ENCODE measurements around the gene LMBR1. TPM values are rescaled to one million over a fixed set of nuclear protein-coding genes. Genes with fewer than 3 reads are reported as not detected.

Gene LMBR1
- total and polyA plus RNA-seq, 2 donors (not counting 1 experiment from before 2014, with no cell fraction given): 30.8 to 41.6 TPM

- Histone ChIP-seq H3K4me2 (ENCODE audit: extremely low read depth, insufficient read depth, low read length) (no peak overlapping the region), H3K36me3 (ENCODE audit: control insufficient read depth, insufficient read depth, low read length) (no peaks in the 10 kb centered on the region), H2AFZ (ENCODE audit: low read length) (no peak overlapping the region), H3K79me2 (ENCODE audit: control insufficient read depth, insufficient read depth, low read length) (no peaks in the 10 kb centered on the region), H3K4me1 (ENCODE audit: control insufficient read depth, extremely low read depth, insufficient read depth, low read length) (no peaks in the 10 kb centered on the region), H3K27ac (ENCODE audit: insufficient read depth, low read length) (no peak overlapping the region), H3K9me3 (ENCODE audit: control insufficient read depth, insufficient read depth, low read depth, low read length) (no peaks in the 10 kb centered on the region), H3K4me3 (replicated peaks in 1 of 4; ENCODE audit: control extremely low read depth in 1 of 4, insufficient read depth in 1 of 4, low read depth in 3 of 4, low read length in 4 of 4) (no peak overlapping the region), H4K20me1 (ENCODE audit: control insufficient read depth, extremely low read depth, insufficient read depth, low read length) (no peaks in the 10 kb centered on the region), H3K27me3 (ENCODE audit: control insufficient read depth, insufficient read depth, low read length) (no peaks in the 10 kb centered on the region), H3K9ac (ENCODE audit: insufficient read depth, low read length) (no peak overlapping the region)
- no peak for DNase-seq (ENCODE audit: low read depth in 2 of 2)
- TF ChIP-seq CTCF (conservative IDR thresholded peaks at IDR 0.05 in 1 of 2, IDR thresholded peaks at IDR 0.05 in 1 of 2; ENCODE audit: low read depth in 1 of 2, low read length in 2 of 2): no peak
- TF ChIP-seq EZH2 (IDR thresholded peaks at IDR 0.05; ENCODE audit: low read length, missing control alignments): no peak
These were observed 120.3 kb downstream of the LMBR1 start for GRCh38 chr7:156772725-156773124.

GRCh38 chr7:156768698-156769472, 124.1 kb downstream of the LMBR1 start:
- H2AFZ ChIP-seq (ENCODE audit: low read length): no peak overlapping the region
- no peaks in the 10 kb centered on the region for H3K79me2 ChIP-seq (ENCODE audit: control insufficient read depth, insufficient read depth, low read length)
- no peaks in the 10 kb centered on the region for H4K20me1 ChIP-seq (ENCODE audit: control insufficient read depth, extremely low read depth, insufficient read depth, low read length)
- H3K4me3 ChIP-seq (replicated peaks in 1 of 4; ENCODE audit: control extremely low read depth in 1 of 4, insufficient read depth in 1 of 4, low read depth in 3 of 4, low read length in 4 of 4): no peak overlapping the region
- H3K9ac ChIP-seq (ENCODE audit: insufficient read depth, low read length): no peak overlapping the region
- no peak overlapping the region for H3K27ac ChIP-seq (ENCODE audit: insufficient read depth, low read length)
- TF ChIP-seq EZH2 (IDR thresholded peaks at IDR 0.05; ENCODE audit: low read length, missing control alignments) (no peak), CTCF (conservative IDR thresholded peaks at IDR 0.05 in 1 of 2, IDR thresholded peaks at IDR 0.05 in 1 of 2; ENCODE audit: low read depth in 1 of 2, low read length in 2 of 2) (no peak)
- no peaks in the 10 kb centered on the region for H3K4me1 ChIP-seq (ENCODE audit: control insufficient read depth, extremely low read depth, insufficient read depth, low read length)
- H3K9me3 ChIP-seq (ENCODE audit: control insufficient read depth, insufficient read depth, low read depth, low read length): no peaks in the 10 kb centered on the region
- H3K27me3 ChIP-seq (ENCODE audit: control insufficient read depth, insufficient read depth, low read length): no peaks in the 10 kb centered on the region
- no peak for DNase-seq (ENCODE audit: low read depth in 2 of 2)
- H3K36me3 ChIP-seq (ENCODE audit: control insufficient read depth, insufficient read depth, low read length): no peaks in the 10 kb centered on the region
- no peak overlapping the region for H3K4me2 ChIP-seq (ENCODE audit: extremely low read depth, insufficient read depth, low read length)

- no peak for TF ChIP-seq CTCF (conservative IDR thresholded peaks at IDR 0.05 in 1 of 2, IDR thresholded peaks at IDR 0.05 in 1 of 2; ENCODE audit: low read depth in 1 of 2, low read length in 2 of 2)
- no peak for TF ChIP-seq EZH2 (IDR thresholded peaks at IDR 0.05; ENCODE audit: low read length, missing control alignments)
- Histone ChIP-seq H3K27ac (ENCODE audit: insufficient read depth, low read length) (no peak overlapping the region), H2AFZ (ENCODE audit: low read length) (no peak overlapping the region), H3K4me1 (ENCODE audit: control insufficient read depth, extremely low read depth, insufficient read depth, low read length) (no peaks in the 10 kb centered on the region), H4K20me1 (ENCODE audit: control insufficient read depth, extremely low read depth, insufficient read depth, low read length) (no peaks in the 10 kb centered on the region), H3K9me3 (ENCODE audit: control insufficient read depth, insufficient read depth, low read depth, low read length) (no peaks in the 10 kb centered on the region), H3K4me3 (replicated peaks in 1 of 4; ENCODE audit: control extremely low read depth in 1 of 4, insufficient read depth in 1 of 4, low read depth in 3 of 4, low read length in 4 of 4) (no peak overlapping the region), H3K79me2 (ENCODE audit: control insufficient read depth, insufficient read depth, low read length) (no peaks in the 10 kb centered on the region), H3K27me3 (ENCODE audit: control insufficient read depth, insufficient read depth, low read length) (no peaks in the 10 kb centered on the region), H3K36me3 (ENCODE audit: control insufficient read depth, insufficient read depth, low read length) (no peaks in the 10 kb centered on the region), H3K9ac (ENCODE audit: insufficient read depth, low read length) (no peak overlapping the region), H3K4me2 (ENCODE audit: extremely low read depth, insufficient read depth, low read length) (no peak overlapping the region)
- DNase-seq (ENCODE audit: low read depth in 2 of 2): no peak
These were observed 126.3 kb downstream of the LMBR1 start for GRCh38 chr7:156766666-156767065.

Measured in fibroblast of lung (primary cell).